CD4-positive, alpha-beta T cell treated with Interleukin-4 for 4 hours (primary cell): ENCODE data around the gene EML3.
A peak's percentile ranks its signal among the peaks of the same experiment; 100 is the strongest.
"Not testable (repeated sequence)": the region's sequence is repeated elsewhere in the genome, so short reads cannot be mapped to it uniquely, and the experiment has no call there.

Source experiments
- DNase-seq: peaks from one replicate; pipeline ENCODE4 v3.0.0-alpha.2; 2020

EML3 gene

DNA sequence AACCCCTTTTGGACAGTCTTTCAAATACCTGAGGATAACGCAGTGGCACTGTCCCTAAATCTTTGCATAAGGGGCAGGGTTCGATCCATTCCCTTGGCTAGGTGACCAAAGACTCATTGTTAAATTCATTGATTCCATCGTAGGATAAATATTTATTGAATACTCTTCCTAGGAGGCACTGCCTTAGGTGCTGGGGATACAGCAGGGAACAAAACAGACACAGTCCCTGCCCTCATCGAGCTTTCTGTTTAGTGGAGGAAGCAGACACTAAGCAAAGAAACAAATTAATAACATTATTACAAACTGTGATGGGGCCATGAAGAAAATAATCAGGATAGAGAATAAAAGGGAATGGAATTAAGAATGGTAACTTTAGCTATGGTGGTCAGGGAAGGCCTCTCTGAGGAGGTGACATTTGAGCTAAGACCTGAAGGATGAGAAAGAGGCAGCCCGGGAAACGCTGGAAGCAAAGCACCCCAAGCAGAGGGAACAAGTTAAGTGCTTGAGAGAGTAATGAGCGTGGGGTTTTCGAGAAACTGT is 8.5 kb upstream of the EML3 start:
- no peak for DNase-seq

DNA sequence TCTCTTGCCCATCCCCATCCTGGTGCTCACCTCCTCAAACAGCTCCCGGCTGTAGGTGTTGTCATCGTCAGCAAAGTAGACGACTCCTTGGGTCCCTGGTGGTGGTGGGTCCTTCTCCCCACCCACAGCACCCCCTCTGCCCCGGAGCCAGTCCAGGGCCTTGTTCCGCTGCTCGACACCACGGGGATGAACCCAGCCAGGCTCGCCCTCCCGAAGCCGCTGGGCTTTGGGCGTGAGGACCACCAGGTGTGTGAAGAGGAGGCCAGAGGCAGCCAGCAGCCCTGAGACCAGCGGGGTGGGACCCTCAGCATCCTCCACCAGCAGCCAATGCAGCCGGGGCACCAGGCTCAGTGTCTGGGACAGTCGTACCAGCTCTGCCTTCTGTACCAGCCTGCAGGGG is 4.4 kb upstream of the EML3 start:
- DNase-seq: not testable (repeated sequence)

DNA sequence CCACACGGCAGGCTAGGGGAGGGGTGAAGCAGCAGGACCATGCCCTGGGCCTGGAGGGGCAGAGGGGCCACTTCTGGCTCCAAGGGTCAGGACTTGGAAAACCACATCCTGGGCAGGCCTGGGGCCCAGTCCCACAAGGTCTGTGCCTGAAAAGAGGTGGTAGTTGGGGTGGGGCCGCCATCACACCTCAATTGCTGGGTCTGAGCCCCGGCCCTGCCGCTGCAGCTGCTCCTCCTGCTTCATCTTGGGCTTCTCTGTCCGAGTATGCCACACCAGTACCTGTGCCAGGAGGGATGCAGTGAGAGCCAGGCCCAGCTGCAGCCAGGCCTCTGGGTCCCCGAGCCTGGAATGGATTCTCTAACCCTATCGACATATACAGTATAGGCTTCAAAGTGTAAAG is 2.9 kb upstream of the EML3 start:
- DNase-seq: no peak

DNA sequence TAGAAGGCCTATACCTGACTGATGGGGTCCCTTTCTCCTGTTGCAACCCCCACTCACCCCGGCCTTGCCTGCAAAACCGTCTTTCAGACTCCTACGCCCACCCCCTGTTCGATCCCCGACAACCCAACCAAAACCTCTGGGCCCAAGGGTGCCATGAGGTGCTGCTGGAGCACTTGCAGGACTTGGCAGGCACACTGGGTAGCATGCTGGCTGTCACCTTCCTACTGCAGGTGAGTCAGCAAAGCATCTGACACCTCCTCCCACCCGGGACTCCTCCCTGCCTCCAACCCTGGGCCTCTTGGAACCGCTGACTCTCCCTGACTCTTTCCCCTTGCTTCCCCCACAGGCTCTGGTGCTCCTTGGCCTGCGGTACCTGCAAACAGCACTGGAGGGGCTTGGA is 1.7 kb upstream of the EML3 start:
- no peak for DNase-seq

DNA sequence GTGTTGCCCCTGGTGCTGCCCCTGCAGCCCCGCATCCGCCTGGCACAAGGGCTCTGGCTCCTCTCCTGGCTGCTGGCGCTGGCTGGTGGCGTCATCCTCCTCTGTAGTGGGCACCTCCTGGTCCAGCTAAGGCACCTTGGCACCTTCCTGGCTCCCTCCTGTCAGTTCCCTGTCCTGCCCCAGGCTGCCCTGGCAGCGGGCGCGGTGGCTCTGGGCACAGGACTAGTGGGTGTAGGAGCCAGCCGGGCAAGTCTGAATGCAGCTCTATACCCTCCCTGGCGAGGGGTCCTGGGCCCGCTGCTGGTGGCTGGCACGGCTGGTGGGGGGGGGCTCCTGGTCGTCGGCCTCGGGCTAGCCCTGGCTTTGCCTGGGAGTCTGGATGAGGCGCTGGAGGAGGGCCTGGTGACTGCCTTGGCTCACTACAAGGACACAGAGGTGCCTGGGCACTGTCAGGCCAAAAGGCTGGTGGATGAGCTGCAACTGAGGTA is 760 bp upstream of the EML3 start:
- no peak for DNase-seq

DNA sequence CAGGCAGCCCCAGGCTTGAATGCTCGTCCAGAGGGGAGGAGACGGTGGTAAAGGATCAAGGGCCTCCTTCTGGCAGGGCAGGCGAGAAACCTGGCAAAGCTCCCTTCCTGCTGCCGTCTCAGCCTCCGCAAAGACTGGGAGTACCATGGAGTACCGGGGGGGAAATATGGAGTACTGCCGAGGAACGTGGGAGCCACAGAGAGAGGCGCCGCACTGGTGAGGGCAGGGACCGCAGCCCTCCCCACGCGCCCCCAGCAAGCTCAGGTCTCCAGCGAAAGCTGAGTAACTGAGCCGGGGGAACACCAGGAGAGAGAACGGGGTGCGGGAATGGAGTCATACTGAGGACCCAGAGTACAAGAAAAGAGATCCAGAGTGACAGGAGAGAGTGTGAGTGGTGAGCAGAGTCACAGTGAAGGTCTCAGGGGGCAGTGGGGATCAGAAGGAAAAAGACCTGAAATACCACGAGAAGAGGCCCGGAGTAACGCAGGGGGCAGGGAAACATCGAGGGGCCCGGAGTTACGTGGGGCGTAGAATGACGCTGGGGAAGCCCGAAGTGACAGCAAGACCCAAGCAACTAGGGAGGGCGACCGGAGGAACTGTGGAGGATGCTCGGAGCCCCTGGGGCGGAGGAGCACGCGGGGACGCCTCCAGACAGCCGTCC is 740 bp downstream of the EML3 start:
- DNase-seq: peak; percentile 40

DNA sequence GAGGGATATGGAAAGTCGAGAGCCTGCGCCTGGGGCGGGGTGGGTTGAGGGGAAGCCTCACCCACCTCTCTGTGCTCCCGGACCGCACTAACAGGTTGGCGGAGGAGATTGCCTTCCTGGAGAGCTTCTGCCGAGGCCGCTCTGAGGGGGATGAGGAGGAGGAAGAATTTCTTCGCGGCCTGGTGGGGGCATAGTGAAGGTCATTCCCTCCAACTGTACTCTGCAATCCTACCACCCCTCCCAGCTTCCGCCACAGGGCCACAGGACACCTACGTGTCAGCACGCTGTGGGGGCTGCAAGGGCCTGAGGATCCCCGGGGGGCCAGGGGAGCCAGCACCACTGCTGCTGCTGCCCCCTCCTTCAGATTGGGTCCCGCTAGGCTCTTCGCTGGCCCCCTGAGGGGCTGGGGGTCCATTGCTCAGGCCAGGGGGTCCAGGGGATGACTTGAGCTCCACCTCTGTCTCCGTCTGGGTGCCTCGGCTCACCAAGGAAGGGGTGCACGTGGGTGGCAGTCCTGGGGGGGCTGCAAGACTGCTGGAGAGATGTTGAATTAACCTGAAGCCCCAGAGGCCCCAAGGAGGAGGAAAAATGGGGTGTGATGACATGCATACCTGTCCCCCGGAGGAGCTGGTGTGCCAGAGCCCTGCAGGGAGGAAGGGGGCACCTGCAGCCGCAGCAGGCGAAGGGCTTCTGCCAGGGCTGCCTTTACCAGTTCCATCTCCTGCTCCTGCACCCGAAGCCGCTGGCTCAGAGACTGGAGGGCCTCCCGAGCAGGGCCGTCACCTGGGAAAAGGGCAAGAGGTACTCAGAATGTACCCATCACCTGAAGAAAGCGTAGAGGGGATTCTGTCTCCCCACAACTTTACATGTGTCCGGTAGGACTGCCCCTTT is 1.5 kb downstream of the EML3 start:
- no peak for DNase-seq

DNA sequence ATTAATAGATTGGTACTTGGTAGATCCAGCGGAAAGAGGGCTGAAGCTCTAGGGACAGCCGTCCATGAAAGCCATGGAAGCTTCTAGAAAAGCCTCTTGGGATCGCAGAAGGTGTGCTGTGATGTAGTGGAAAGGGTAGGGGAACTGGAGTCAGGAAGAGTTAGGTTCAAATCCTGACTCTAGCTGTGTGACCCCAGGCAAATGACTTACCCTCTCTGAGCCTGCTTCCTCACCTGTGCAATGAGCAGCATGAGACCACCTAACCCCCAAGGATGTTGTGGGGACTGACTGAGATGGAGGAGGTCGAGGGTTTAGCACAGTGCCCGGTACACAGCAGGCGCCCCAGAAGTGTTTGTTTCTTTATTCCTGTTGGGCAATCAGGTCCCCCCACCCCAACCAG is 2.2 kb downstream of the EML3 start:
- DNase-seq: no peak

DNA sequence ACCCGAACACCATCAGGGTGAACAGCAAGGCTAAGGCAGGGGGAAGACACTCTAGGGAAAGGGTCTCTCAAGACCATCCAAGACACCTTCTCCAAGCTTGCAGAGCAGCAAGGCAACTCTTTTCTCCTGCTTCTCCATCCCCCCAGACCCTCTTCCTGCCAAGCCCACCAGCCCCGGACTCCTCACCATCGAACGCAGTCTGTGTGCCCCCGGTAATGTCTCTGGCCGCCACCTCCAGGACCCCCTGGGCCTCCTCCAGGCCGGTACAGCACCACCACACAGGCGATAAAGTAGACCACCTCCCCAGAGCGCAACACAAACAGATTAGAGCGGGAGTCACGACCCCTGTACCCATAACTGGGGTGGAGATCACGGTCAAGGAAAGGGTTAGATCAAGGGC is 3.8 kb downstream of the EML3 start:
- DNase-seq: no peak

DNA sequence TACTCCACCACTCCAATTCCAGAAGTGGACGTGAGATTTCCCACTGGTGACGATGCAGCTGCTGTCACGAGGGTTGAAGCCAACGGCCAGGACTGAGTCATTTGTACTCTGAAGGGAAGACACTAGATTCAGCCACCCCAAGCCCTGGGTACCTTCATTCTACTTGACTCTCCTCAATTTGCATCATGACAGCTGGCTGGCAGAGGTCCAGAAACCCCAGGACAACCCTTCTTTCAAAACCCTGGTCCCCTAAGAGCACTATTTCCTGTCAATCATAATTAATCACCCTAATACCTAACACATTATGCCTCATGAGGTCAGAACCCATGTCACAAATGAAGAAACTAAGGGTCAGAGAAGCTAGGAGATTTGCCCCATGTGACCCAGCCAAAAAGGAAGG is 4.9 kb downstream of the EML3 start:
- DNase-seq: no peak

DNA sequence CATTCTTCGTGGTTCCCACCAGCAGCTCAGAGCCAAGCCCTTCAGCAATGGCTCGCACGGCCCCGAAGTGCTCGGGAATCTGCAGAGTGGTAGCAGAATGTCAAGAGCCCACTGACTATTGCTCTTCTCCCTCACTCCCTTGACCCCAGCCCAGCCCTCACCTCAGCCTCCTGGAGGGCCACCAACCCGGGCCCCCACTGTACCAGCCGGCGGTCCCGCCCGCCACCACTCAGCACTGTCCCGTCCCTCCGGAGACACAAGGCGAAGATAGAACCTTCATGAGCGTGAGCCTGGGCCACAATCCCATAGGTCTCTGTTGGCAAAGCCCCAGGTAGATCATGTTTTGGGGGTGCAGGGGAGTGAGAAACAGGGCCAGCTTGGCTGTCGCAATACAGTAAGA is 6.7 kb downstream of the EML3 start:
- no peak for DNase-seq

DNA sequence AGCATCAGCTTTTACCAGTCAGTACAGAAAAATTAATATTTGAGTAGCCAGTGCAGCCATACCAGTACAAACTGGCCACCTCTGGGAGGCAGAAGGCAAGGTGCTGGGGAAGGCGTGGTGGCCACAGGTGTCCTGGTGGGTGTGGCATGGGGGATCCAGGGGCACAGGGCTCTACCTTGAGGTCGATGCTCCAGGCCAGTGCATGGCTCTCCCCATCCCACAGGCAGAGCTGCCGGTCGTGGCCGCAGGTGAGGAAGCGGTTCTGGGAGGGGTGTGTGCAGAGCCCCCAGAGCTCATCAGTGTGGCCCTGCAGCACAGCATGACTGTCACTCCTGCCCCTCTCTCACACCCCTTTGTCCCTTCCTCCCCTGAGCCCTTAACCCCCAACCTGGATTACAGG is 7.1 kb downstream of the EML3 start:
- DNase-seq: no peak

DNA sequence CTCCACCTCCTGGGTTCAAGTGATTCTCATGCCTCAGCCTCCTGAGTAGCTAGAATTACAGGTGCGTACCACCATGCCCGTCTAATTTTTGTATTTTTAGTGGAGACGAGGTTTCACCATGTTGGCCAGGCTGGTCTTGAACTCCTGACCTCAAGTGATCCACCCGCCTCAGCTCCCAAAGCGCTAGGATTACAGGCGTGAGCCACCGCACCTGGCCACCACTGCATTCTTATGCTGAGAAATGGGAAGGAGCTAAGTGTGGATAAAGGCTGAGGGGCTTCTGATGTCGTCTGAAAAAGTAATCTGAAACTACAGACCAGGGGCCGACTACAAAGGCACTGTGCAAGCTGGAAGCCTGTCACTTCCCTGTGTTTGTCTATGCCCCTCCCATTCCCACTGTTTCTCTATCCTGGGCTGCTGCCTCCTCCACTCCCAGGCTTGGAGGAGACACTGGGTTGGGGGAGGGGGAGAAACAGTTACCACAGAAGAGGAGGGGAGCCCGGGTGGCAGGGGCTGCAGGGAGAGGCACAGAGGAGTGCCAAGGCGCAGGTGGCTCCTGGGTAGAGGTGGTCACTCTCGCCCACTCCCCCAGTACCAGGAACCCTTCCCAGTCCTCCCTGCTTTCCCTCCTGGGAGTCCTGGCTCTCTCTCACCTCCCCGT is 8.0 kb downstream of the EML3 start:
- no peak for DNase-seq

DNA sequence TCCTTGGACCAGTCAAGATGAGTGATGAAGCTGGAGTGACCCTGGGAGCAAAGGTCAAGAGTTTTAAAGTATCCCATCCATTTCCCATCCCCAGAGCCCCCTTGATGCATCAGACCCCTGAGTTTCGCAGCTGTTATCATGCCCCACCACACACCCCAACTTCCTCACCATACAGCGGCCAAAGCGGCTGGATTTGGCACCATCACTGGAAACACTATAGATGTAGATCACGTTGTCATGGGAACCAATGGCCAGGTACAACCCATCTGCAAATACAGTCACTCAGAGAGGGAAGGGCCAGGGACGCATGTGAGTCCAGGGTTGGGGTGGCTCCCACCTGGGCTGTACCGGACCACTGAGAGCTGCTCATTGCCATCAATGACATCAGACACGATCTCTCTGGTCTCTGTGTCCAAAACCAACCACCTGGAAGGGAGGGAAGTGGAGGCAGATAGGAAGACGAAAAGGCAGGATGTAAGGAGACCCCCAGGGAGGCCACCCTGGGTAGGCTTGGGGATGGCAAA is 8.7 kb downstream of the EML3 start:
- DNase-seq: no peak

DNA sequence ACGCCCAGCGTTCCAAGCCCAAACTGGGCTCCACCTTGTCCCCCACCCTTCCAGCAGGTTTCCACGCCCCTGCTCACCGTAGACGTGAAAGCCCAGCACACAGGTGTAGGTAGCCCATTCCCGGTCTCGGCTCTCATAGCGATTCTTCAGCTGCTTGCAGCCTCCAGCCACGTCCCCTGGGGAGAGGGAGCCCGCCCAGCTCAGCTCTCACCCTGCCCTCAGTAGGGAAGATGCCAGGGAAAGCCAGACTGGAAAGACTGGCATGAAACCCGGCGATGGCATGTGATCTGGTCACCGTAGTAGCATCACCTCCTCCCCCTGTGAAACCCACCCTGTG is 9.5 kb downstream of the EML3 start:
- no peak for DNase-seq

DNA sequence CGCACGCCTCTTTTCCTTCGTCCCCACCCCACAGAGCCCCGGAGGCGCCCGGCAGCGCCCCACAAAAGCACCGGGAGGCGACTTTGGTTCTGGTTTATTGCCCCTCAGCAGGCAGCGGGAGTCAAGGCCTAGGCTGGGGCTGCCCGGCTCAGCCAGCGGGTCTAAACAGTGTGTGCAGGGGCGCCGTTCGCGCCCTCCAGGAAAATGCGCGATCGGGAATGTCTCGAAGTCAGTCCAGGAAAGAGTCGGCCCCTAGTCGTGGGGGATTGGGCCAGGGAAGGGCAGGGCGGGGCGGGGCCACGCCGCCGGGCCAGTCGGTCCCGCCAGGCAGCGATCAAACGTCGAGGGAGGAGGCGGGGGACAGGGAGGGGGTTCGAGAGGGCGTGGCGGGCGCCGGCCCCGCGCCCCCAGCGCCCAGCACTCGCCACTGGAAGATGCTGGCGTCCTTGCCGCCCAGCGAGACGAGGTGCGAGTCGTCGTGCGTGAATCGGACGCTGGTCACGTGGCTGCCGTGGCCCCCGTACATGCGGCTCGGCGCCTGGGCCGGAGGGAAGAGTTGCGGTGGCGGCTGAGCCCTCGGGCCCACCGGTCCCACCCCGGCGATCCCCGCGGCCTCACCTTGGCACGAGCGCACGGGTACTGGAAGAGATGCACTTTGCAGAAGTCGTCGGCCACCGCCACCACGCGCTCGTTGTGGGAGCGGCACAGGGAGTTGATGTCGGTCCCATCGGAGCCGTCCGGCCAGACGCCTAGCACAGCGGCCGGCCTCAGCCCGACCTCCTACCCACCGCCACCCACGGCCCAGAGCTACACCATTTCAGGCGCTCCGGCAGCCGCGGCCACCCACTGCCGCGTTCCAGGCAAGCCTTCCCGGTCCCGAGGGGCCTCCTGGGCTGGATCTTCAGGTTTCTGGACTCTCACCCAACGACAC is 10.2 kb downstream of the EML3 start:
- peak; percentile 29 for DNase-seq

DNA sequence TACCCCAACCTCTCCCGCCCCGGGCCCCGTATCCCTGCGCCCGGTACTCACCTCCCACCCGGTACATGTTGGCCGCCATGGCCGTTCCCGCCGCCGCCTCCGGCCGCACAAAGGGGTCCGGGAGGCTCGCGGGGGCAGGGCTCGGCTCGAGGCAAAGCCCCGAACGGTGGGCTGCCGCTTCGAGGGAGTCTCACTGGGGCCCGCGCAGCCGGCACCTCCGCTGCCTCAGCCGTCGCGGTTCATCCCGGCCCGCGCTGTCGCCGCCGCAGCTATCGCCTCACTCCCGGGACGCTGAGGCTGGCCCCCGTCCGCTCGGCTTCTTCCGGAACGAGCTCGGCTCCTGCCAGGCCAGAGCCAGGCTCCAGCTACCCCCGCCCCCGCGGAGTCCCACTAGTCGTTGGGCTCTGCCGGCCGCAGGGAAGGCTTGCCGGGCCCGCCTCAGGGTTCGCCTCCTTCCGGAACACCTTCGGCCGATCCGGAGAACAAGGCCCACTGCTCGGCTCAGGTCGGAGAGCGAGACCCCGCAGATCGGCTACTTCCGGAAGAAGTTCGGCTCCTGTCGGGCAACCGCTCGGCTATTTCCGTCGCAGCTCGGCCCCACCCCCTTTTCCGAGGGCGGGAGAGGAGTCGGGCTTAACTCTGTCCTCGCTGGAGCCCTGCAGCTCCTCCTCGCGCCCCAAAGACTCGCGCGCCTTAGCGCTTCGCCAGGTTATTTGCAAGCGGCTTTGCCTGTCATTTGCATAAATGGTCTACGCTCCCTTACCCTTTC is 11.0 kb downstream of the EML3 start, which contains the start of gene MTA2:
Gene MTA2, minus strand, starts transcription at position 494 of the 769 bp plus-strand sequence. Its CDS starts 415 bp downstream, at position 79.
- DNase-seq: peak; percentile 97

DNA sequence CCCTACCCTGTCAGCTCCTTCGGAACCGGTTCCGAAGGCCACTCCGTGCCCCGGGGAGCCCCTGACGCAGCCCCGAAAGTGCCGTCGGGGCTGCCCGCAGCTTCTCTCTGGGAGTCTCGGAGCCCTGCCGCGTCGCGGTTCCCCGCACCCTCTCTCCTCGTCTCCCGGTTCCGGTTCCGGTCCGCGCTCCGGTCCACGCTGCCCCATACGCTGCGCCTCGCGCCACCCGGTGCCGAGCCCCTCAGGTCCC is 11.5 kb downstream of the EML3 start:
- DNase-seq: no peak

DNA sequence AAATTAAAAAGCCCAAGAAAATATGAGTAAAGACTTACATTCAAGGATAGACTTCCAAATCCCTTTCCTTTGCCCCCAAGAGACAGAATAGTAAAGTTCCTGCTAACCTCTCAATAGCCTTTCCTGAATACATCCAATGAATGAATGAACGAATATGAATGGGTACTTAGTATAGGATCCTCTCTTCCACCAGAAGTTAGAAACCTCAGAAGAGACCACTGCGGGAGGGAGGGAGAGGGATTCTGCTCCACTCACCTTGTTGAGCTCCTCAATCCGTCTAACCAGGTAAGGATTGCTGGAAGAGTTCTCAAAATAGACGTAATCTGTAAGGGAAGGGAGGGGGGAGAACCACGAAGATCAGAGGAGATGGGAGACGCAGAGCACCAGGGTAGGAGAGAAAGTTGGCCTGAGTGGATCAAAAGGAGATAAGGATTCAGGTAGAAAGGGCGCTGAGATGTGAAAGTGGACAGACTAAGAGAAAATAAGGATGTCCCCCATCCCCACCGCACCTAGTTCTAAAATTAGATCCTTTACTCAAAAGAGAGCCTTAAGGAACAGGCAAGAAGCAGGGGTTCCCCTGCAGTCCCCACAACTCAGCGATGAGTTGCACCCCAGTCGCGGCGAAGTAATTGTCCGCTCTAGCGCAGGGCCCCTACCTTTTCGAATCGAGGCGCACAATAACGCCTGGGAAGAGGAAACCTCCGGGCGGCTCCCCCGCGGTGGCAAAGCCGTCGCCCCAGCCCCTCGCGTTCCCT is 12.0 kb downstream of the EML3 start:
- DNase-seq: no peak

DNA sequence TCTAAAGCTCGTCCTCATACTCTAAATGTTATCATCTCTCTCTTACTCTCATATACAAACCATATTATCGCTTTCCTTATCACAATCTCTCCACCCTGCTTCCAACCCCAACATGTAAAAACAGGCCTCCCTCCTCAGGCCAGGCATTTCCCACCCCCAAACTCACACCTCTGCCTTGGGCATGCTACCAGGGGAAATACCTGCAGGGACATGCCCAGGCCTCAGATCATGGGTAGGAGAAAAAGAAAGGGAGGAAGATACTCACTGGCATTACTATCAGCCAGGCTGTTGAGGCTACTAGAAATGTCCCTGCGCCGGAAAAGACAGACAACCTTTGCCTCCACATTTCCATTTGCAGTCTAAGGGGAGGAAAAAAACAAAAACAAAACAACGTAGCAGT is 12.7 kb downstream of the EML3 start:
- no peak for DNase-seq
